HepG2 (cell line): ENCODE results near the gene OAF. TPM values are rescaled to one million over a fixed set of nuclear protein-coding genes. Genes with fewer than 3 reads are reported as not detected.

Experiments used
- ARID5B ChIP-seq: IDR thresholded peaks from 2 replicates; pipeline ENCODE4 v1.4.0; 2020; ENCODE audit warnings: mild to moderate bottlenecking, missing genetic modification reagents
- FOSL2 ChIP-seq: sonication (generic); formaldehyde crosslinking; IDR thresholded peaks from 2 replicates; pipeline ENCODE4 v1.4.0; 2020; ENCODE audit warnings: missing genetic modification reagents
- FOXA3 ChIP-seq: IDR thresholded peaks from 2 replicates; pipeline ENCODE4 v1.6.1; 2016; ENCODE audit warnings: missing genetic modification reagents, missing compliant biosample characterization
- FOXP1 ChIP-seq, 2 experiments: fragments of 450-650 bp in 1 of 2; IDR thresholded peaks; 2 replicates each; pipeline ENCODE4 v1.6.1; 2017 to 2018; ENCODE audit warnings: antibody characterized with exemption in 1 of 2
- GATAD2A ChIP-seq: IDR thresholded peaks from 2 replicates; pipeline ENCODE4 v1.6.1; 2016
- NFAT5 ChIP-seq: sonication (generic); formaldehyde crosslinking; IDR thresholded peaks from 2 replicates; pipeline ENCODE4 v1.4.0; 2020; ENCODE audit warnings: missing genetic modification reagents
- SAP130 ChIP-seq: IDR thresholded peaks from 2 replicates; pipeline ENCODE4 v1.6.1; 2016; ENCODE audit warnings: low read depth
- TAF1 ChIP-seq: sonication (generic); formaldehyde crosslinking; IDR thresholded peaks from 2 replicates; pipeline ENCODE4 v1.4.0; 2020; ENCODE audit warnings: missing genetic modification reagents
- TGIF2 ChIP-seq: IDR thresholded peaks from 2 replicates; pipeline ENCODE4 v1.6.1; 2016; ENCODE audit warnings: control low read depth, missing compliant biosample characterization
- XRCC5 ChIP-seq: fragments of 200-400 bp; formaldehyde crosslinking; optimal IDR thresholded peaks from 2 replicates; pipeline ENCODE3; 2017; ENCODE audit warnings: mild to moderate bottlenecking, low read length
- ZEB1 ChIP-seq: IDR thresholded peaks from 2 replicates; pipeline ENCODE4 v1.6.1; 2012; ENCODE audit warnings: mild to moderate bottlenecking, low read depth, inconsistent platforms; ENCODE audit not compliant: insufficient replicate concordance
- ZNF264 ChIP-seq: sonication (generic); formaldehyde crosslinking; IDR thresholded peaks from 2 replicates; pipeline ENCODE4 v1.4.0; 2020; ENCODE audit warnings: missing genetic modification reagents
- ZNF292 ChIP-seq: sonication (generic); formaldehyde crosslinking; IDR thresholded peaks from 2 replicates; pipeline ENCODE4 v1.8.1; 2022; ENCODE audit warnings: mild to moderate bottlenecking, low read depth, missing genetic modification reagents, borderline replicate concordance
- ZNF496 ChIP-seq: sonication (generic); formaldehyde crosslinking; IDR thresholded peaks from 2 replicates; pipeline ENCODE4 v1.8.1; 2023; ENCODE audit warnings: mild to moderate bottlenecking, moderate library complexity, missing genetic modification reagents; ENCODE audit not compliant: insufficient replicate concordance
- ZNF841 ChIP-seq: sonication (generic); formaldehyde crosslinking; IDR thresholded peaks from 2 replicates; pipeline ENCODE4 v1.8.1; 2023; ENCODE audit warnings: missing genetic modification reagents, borderline replicate concordance
- polyA plus RNA-seq, 8 experiments: library from polyadenylated mRNA; depleted of rRNA in 3 of 8; stranded (reverse) in 7 of 8; unstranded in 1 of 8; fragments of >200 nt; fragmentation: Illumina TruSeq in 4 of 8; extraction: Trizol in 4 of 8; gene quantifications; 2 replicates each; pipeline versions ENCODE4 v1.2.1 to v1.2.3, GENCODE V29; 2011 to 2016; ENCODE audit warnings: low read depth in 4 of 8, missing spikeins in 1 of 8, mixed read lengths in 1 of 8; ENCODE audit not compliant: insufficient read depth in 1 of 8
- total RNA-seq, 5 experiments: library from RNA; depleted of rRNA; stranded (reverse); fragments of >200 nt; fragmentation: Illumina TruSeq; extraction: Trizol; gene quantifications; 2 replicates each; pipeline ENCODE4 v1.2.3, GENCODE V29; 2016; ENCODE audit warnings: low read depth in 1 of 5
- TF ChIP-seq, protein P1 (sequence below): sonication (generic); formaldehyde crosslinking; IDR thresholded peaks from 2 replicates; pipeline ENCODE4 v1.4.0; 2020; ENCODE audit warnings: missing genetic modification reagents
- TF ChIP-seq, protein P2 (sequence below): sonication (generic); formaldehyde crosslinking; IDR thresholded peaks from 2 replicates; pipeline ENCODE4 v1.8.1; 2022; ENCODE audit warnings: mild to moderate bottlenecking, missing genetic modification reagents
- TF ChIP-seq, protein P3 (sequence below): sonication (generic); formaldehyde crosslinking; IDR thresholded peaks from 2 replicates; pipeline ENCODE4 v1.4.0; 2020; ENCODE audit warnings: missing genetic modification reagents

Gene OAF
- total and polyA plus RNA-seq, 2 of the 13 experiments (the other 11 are each of a cell fraction or from before 2014, with no cell fraction given) = 63.7 to 94.6 TPM

DNA sequence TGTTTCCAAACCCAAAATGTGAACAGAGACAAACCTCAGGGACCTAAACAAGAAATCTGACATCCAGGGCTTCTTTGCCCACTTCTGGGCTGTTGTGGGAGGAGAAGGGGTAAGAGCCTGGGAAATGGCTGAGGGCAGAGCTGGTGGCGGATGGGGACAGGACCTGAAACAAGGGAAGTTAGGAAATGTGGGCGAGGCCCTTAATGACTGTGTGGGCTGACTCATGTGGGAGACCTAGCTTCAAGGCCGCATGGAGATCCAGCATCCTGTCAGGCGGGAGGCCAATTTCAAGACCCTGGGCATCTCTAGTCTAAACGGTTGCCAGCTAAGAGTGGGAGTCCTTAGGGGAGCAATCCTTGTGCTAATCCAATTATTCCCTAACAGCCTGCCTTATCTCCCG is 2.1 kb upstream of the OAF start (continued):
- TF ChIP-seq NFAT5 (no peak), TAF1 (CRISPR knock-in tag) (peak; percentile 29; the same call in 1 of the 2 replicates), SAP130 (CRISPR knock-in tag) (peak; percentile 73; the same call in 1 of the 2 replicates), ZNF841 (CRISPR knock-in tag) (no peak), FOXA3 (CRISPR knock-in tag) (peak; percentile 28; the same call in 1 of the 2 replicates), GATAD2A (CRISPR knock-in tag) (peak; percentile 57), TGIF2 (CRISPR knock-in tag) (no peak), XRCC5 (peak; percentile 34), FOSL2 (CRISPR knock-in tag) (peak; percentile 94), ZEB1 (no peak), ZNF292 (CRISPR knock-in tag) (0 out of 2 replicates have a peak, but pooled peaks have one; percentile 27), FOXP1 (IDR thresholded peaks at IDR 0.05) (no peak), FOXP1 (CRISPR knock-in tag; IDR thresholded peaks at IDR 0.05) (peak; percentile 19; the same call in 1 of the 2 replicates), ZNF264 (CRISPR knock-in tag) (no peak), ZNF496 (no peak), ARID5B (CRISPR knock-in tag) (peak; percentile 59)
- TF ChIP-seq, protein P1, sequence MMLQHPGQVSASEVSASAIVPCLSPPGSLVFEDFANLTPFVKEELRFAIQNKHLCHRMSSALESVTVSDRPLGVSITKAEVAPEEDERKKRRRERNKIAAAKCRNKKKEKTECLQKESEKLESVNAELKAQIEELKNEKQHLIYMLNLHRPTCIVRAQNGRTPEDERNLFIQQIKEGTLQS = peak; percentile 69; the same call in 1 of the 2 replicates
- TF ChIP-seq, protein P2, sequence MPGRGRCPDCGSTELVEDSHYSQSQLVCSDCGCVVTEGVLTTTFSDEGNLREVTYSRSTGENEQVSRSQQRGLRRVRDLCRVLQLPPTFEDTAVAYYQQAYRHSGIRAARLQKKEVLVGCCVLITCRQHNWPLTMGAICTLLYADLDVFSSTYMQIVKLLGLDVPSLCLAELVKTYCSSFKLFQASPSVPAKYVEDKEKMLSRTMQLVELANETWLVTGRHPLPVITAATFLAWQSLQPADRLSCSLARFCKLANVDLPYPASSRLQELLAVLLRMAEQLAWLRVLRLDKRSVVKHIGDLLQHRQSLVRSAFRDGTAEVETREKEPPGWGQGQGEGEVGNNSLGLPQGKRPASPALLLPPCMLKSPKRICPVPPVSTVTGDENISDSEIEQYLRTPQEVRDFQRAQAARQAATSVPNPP (CRISPR knock-in tag) = no peak
- TF ChIP-seq, protein P3, sequence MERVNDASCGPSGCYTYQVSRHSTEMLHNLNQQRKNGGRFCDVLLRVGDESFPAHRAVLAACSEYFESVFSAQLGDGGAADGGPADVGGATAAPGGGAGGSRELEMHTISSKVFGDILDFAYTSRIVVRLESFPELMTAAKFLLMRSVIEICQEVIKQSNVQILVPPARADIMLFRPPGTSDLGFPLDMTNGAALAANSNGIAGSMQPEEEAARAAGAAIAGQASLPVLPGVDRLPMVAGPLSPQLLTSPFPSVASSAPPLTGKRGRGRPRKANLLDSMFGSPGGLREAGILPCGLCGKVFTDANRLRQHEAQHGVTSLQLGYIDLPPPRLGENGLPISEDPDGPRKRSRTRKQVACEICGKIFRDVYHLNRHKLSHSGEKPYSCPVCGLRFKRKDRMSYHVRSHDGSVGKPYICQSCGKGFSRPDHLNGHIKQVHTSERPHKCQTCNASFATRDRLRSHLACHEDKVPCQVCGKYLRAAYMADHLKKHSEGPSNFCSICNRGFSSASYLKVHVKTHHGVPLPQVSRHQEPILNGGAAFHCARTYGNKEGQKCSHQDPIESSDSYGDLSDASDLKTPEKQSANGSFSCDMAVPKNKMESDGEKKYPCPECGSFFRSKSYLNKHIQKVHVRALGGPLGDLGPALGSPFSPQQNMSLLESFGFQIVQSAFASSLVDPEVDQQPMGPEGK = 0 out of 2 replicates have a peak, but pooled peaks have one; percentile 30
